Measurements from ENCODE around the gene C1orf50.
A peak's percentile ranks its signal among the peaks of the same experiment; 100 is the strongest.
"Not testable (repeated sequence)": the region's sequence is repeated elsewhere in the genome, so short reads cannot be mapped to it uniquely, and the experiment has no call there.

C1orf50 gene

DNA sequence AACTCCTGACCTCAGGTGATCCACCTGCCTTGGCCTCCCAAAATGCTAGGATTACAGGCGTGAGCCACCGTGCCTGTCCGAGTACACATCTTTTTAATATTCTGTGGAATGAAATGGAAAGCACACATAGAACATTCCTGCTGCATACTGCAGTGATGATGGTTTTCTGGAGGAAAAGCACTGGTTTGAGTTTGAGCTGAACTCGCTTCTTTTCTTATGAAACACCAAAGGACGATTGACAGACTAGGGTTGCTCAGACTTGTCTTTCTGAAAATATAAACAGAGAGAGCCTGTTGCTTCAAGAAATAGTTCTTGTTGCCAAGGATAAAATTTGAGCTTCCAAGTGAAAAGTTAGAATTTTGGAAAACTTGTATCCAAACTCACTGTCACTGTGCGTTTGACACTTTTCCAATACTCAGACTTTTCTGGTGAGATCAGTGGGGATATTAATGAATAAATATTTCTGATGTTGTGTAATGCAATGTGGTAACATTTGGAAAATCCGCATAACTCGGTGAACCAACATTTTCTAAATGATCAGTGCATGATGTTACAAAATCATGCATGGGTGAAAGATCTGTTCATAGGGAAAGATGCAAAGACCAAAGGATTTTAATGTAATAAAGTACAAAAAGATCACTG is 34.9 kb downstream of the C1orf50 start:
- DNase-seq (ENCODE audit: low read depth) = no peak

DNA sequence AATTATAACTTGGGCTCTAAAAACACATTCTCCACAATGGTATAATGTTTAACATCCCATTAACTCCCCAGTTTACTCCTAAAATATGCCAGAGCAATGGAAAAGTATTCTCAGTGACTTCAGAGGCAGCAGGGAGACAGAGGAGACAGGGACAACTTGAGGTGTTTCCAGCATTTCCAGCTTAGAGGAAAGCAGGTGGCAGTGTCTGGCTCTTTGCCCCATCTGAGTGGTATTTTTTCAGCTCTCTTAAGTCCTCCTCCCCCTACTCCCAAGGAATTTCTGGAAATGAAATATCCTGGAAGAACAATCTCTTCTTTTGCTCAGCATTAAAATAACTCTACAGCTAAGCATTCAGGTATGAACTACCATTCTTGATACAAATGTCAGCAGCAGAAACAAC is 39.1 kb downstream of the C1orf50 start:
- no peak for DNase-seq (ENCODE audit: low read depth)

DNA sequence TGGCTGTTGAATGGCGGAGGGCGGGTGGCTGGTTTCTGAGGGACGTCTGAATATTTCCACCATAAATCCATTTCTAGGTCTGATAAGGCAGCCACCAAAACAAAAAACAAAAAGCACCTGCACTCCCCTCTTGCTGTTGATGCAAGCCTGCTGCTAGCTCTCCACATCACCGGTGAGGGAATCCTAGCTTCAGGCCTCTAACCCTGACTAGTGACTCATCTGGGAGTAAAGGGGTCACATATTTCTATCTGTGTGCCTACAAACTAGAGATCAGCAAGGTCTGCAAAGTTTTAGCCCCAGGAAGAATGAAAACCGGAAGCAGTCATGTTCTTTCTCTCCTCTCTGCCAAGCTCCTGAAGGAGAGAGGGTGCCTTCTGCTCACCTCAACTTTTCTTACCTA is 39.5 kb downstream of the C1orf50 start:
- no peak for DNase-seq (ENCODE audit: low read depth)

DNA sequence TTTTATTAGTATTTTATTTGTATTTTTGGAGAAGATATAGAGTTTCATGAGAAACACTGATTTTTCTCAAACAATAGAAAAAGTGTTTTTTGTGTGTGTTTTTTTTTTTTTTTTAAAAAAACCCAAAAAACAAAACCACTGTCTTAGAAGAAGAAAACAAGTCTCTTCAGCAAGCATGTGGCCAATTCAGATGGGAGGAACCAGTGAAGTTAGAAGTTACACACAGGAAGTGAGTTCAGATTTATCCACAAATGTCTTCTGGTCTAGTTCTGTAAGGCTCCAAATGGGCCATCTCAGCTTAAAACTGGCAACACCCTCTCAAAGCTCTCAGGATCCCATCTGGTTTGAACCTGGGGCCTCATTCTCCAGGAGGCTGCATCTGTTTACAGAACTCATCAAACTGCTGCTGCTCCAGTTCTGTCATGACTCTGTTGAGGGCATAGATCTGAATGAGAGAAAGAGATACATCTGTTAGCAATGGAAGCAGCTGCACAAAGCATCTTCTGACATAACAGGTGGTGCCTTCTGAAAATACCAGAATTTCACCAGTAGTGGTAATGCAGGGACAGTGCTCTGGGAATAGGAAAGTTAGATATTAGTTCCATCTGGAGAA is 40.1 kb downstream of the C1orf50 start:
- no peak for DNase-seq (ENCODE audit: low read depth)

DNA sequence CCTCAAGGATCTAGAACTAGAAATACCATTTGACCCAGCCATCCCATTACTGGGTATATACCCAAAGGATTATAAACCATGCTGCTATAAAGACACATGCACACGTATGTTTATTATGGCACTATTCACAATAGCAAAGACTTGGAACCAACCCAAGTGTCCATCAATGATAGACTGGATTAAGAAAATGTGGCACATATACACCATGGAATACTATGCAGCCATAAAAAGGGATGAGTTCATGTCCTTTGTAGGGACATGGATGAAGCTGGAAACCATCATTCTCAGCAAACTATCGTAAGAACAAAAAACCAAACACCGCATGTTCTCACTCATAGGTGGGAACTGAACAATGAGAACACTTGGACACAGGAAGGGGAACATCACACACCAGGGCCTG is 47.8 kb downstream of the C1orf50 start:
- not testable (repeated sequence) for DNase-seq (ENCODE audit: low read depth)

DNA sequence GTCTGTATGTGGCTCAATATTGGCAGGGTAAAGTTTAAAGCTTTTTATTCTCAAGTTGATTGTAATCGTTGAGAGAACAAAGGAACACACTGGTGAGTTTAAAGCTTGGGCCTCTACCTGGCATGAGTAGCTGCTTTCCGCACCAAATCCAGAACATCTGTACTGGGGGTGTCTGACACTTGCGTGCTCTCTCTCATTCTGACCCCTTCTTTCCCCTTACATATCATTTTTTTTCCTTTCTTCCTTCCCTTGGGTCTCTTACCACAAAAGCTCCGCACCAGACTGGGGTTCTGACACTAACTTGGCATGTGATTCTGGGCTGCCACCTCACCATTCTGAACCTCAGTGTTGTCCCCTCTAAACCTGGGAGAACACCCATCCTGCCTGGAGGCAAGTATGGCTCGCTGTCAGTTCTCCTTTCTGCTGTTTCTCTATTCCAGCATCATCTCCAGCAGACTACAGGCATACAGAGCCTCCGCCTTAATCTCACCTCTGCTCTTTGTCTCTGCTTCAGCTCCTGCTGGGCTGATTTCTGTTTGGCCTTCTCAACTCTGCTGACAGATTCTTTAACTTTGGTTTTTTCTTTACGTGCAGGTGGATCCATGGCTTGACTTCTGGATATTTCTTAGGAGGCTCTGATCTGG is 49.0 kb downstream of the C1orf50 start:
- DNase-seq (ENCODE audit: low read depth) = peak; percentile 3

DNA sequence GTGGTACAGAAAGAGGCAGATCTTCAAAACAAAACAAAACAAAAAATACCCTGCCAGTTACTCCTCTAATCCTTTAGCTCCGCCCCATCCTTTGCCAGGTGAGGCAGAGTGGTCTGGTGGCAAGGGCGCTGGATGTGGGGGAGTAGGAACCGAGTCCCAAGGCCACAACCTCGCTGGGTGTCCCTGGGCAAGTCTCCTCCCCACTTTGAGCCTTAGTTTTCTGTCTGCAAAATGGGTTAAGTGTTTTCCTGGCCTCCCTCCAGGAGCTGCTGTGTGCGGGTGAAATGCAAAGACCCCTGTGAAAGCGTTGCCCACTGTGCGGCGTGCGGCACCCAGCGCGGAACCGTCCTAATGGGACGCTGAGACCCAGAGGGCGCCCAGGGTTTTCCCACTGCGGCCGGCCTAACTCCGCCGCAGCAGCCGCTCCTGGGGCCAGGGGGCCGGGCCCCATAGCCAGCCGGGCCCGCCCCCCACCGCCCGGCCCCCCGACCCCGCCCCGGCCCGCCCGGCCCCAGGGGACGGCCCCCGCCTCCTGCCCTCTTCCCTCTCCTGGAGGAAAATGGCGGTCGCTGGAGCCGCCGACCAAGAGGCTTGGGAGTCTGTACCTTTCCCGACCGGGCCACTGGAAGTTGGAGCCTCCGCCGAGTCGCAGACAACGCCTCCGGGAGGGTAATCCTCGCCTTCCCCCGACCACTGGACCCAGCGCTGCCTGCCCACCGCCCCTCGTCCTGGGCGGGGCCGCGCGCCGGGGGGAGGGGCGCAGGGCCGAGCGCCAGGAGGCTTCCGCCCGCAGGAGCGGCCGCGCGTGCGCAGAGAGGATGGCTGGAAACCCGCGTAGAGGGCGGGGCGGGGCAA is 49.8 kb downstream of the C1orf50 start, which contains the start of the genes ERMAP and SVBP:
Gene ERMAP, plus strand, starts transcription at position 538 of the 855 bp plus-strand sequence. CDS start 13,327 bp downstream, outside the sequence.
Gene SVBP, minus strand, starts transcription at position 813 of the 855 bp plus-strand sequence. CDS start 853 bp downstream, outside the sequence.
- peak; percentile 94 for DNase-seq (ENCODE audit: low read depth)

DNA sequence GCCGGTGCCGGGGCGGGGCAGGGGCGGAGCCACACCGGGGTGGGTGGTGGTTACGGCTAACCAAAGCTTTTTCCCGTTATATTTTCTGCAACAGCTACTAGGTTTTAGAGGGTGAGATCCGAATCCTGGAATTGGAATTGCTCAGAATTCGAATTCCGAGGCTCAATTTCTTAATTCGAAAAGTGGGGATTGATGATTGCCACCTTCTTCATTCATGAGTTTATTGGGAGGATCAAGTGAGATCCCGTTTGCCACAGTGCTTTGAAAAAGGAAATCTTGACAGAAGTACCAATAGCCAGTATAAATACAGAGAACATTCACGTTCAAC is 50.4 kb downstream of the C1orf50 start:
- DNase-seq (ENCODE audit: low read depth) = no peak

DNA sequence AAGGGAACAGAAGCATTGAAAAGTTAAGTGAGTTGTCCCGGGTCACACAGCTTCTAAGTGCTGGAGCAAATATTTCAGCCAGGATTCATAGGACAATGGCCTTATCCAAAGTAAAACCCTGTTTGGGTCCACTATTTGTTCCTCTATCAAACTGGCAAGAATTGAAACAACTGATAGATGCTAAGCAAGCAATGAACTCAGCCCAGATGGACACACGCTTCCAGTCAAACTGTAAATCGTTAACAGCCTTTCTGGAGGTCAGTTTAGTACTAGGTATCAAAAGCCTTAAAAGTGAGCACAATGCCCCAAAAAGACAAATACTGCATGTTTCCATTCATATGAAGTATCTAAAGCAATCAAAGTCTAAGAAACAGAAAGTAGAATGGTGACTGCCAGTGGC is 50.9 kb downstream of the C1orf50 start:
- DNase-seq (ENCODE audit: low read depth) = no peak

DNA sequence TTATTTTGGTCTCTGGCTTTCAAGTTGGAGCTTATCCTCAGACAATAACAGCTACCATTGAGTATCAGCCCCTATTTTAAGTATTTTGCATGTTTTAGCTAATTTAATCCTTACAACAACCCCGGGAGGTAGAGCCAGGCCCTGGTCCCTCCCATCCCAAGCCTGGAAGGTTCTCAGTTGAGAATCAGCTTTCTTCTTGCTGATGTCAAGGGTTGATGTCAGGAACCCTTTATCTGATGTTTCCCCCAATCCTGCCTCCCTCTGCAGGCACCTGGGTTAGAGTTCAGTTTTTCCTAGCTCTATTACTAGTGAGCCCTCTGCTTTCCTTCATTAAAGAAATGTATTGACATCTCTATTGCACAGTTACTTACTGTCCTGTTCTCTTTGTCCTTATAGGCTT is 53.8 kb downstream of the C1orf50 start:
- DNase-seq (ENCODE audit: low read depth) = no peak

DNA sequence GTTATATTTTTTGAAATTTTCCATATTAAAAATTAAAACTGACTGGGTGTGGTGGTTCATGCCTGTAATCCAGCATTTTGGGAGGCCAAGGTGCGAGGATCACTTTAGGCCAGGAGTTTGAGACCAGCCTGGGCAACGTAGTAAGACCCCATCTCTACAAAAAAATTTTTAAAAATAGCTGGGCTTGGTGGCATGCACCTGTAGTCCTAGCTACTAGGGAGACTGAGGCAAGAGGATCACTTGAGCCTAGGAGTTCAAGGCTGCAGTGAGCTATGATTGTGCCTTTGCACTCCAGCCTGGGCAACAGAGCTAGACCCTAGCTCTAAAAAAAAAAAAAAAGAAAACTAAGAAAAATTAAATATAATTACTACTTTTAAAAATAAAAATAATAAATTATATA is 54.6 kb downstream of the C1orf50 start:
- DNase-seq (ENCODE audit: low read depth) = no peak

DNA sequence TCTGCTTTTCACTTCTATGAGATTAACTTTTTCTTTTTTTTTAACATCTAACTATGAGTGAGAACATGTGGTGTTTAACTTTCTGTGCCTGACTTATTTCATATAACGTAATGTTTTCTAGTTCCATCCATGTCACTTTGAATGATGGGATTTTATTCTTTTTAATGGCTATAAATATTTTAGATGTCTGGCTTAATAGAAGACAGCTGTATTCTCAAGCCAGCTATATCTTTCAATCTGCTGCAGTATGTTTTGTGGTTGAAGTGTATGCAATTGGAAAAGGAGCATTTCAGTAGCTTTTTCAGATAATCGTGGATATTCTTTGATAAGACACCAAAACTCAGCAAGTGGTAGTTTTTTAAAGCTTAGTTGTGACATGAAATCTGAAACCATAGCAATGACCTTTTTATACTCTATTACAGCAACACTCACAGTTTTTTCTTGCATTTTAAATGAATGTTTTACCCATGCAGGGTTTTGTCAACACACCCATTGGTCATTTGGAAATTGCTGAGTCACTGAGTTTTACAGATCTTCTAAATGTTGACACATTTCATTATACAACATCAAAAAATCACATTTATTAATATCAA is 55.8 kb downstream of the C1orf50 start:
- DNase-seq (ENCODE audit: low read depth) = no peak

DNA sequence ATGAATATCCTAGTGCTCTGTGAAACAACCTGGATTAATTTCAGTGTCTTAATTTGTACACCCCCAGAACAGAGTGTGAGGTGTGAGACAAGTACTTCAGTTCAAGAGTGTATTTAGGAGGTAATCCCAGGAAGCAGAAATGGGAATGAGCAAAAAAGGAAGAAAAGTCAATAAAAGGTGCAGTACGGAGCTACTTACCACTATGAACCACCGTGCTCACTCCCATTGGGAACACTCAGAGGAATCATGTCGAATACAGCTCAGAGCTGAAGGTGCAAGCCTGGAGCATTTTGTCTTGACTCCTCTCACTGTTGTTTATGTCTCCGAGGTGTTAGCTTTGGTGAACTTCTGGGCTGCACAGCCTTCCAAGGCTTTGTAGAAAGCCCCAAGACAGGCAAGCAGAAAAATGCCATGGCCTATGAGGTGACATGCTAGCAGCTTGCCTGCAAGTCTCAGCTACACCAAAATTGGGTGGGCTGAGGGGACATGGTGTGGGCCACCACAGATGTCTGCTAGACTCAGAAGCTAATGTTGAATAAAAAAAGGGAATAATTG is 57.5 kb downstream of the C1orf50 start:
- DNase-seq (ENCODE audit: low read depth) = no peak

DNA sequence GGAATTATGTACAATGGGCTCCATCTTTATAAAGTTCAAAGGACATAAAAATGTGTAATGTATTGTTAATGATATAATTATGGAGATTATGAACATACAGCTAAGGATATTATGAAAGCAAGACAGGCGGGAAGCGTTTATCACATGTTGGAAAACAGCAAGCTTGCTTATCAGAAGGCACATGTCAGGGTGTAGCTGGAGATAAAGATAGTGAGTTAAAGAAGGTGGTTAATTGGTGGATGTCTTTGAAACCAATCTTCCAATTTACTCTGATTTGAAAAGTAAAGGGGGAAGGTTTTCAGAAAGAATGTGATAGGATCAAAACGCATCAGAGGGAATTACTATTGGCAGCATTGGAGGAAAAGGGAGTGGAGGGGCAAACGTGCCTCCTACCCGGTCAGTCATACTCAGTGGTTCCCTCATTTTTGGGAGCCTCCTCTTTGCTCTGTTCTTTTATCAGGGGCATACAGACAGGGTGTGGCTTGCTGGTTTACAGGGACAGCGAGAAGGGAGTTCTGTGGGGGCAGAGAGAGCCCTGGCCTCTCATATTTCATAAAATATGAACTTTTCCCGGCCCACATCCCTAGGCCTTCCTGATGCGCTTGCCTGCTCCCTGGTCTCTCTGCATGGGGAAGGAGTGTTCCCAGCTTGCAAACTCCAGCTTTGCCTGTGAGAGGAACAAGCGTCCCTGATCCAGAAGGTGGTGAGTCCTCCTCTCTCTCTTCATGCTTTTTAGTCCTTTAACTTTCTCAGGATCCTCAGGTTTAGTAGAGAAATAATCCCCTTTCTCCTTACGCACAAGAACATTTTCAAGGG is 58.2 kb downstream of the C1orf50 start:
- DNase-seq (ENCODE audit: low read depth) = no peak
